Measurements from ENCODE around the gene PRDM12. TPM values are rescaled to one million over a fixed set of nuclear protein-coding genes. Genes with fewer than 3 reads are reported as not detected.

Gene PRDM12
- total RNA-seq, 1 donor from 2014 or later = not detected

DNA sequence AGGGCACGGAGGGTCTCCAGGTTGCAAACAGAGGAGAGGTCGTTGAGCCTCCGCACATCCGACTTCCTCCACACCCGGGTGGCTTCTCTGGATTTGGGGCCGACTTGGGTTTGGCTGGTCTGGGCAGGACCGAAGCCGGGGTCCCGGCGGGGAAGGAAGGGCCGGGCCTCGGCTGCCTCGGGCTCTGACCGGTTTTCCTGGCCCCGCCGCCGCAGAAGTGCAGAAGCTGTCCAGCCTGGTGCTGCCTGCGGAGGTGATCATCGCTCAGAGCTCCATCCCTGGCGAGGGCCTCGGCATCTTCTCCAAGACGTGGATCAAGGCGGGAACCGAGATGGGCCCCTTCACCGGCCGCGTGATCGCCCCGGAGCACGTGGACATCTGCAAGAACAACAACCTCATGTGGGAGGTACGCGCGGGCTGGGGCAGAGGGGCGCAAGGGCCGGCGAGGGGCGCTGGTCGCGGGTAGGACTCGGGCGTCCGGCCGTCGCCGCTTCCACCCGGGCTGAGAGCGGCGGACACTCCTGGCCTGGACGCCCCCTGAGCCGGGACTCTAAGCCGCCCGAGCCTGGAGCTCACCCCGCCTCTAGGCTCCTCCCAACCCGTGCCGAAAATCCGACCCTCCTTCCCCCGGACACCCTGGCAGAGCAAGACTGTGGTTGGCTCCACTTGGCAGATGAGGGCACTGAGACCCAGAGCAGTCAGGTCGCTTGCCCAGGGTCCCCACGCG lies 2.2 kb downstream of the PRDM12 start:
- H3K36me3 ChIP-seq = no peaks in the 10 kb centered on the region
- H3K27me3 ChIP-seq = peaks cover 30% of the 10 kb centered on the region
- TF ChIP-seq POLR2AphosphoS5 (IDR thresholded peaks at IDR 0.05; ENCODE audit: insufficient read depth in 1 of 2, low read depth in 1 of 2) = no peak
- intact Hi-C loops (cut with DNase I) = no loop called here
- H3K27ac ChIP-seq = no peak overlapping the region
- H3K4me3 ChIP-seq = no peak overlapping the region
- DNase-seq (ENCODE audit: extremely low spot score in 2 of 2) = no peak
- no peaks in the 10 kb centered on the region for H3K9me3 ChIP-seq
- peaks cover 53% of the 10 kb centered on the region for H3K4me1 ChIP-seq

- Histone ChIP-seq H3K4me1 (peaks cover 48% of the 10 kb centered on the region), H3K27ac (no peak overlapping the region), H3K9me3 (no peaks in the 10 kb centered on the region), H3K36me3 (no peaks in the 10 kb centered on the region), H3K4me3 (no peak overlapping the region), H3K27me3 (peaks cover 25% of the 10 kb centered on the region)
- intact Hi-C loops (cut with DNase I) = no loop called here
- TF ChIP-seq POLR2A (IDR thresholded peaks at IDR 0.05) = no peak
- TF ChIP-seq CTCF (IDR thresholded peaks at IDR 0.05) = no peak
- no peak for TF ChIP-seq POLR2AphosphoS5 (IDR thresholded peaks at IDR 0.05; ENCODE audit: insufficient read depth in 1 of 2, low read depth in 1 of 2)
- no peak for DNase-seq (ENCODE audit: extremely low spot score in 2 of 2)
Observed at GRCh38 chr9:130667120-130667435, 2.7 kb downstream of the PRDM12 start.

DNA sequence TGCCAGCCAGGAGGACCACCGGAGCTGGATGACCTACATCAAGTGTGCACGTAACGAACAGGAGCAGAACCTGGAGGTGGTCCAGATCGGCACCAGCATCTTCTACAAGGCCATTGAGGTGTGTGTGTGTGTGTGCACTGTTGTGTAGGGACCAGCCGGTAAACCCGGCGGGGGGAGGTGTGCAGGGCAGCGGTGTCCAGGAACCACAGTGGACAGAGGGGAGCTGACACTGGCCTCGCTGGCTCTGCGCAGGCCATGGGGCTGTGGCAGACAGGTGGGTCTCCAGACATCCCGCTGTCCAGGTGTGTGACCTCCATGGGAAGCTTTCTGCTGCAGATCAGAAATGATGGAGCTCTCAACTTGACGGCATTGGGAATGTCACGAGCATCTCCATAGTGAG lies 3.8 kb downstream of the PRDM12 start:
- peaks cover 37% of the 10 kb centered on the region for H3K4me1 ChIP-seq
- H3K27me3 ChIP-seq = peaks cover 14% of the 10 kb centered on the region
- no peak overlapping the region for H3K27ac ChIP-seq
- TF ChIP-seq POLR2A (IDR thresholded peaks at IDR 0.05) = no peak
- no peak for TF ChIP-seq CTCF (IDR thresholded peaks at IDR 0.05)
- no peak for TF ChIP-seq POLR2AphosphoS5 (IDR thresholded peaks at IDR 0.05; ENCODE audit: insufficient read depth in 1 of 2, low read depth in 1 of 2)
- DNase-seq (ENCODE audit: extremely low spot score in 2 of 2) = no peak
- H3K36me3 ChIP-seq = no peaks in the 10 kb centered on the region
- H3K9me3 ChIP-seq = no peaks in the 10 kb centered on the region
- intact Hi-C loops (cut with DNase I) = no loop called here
- H3K4me3 ChIP-seq = no peak overlapping the region

GRCh38 chr9:130668659-130669058 lies 4.3 kb downstream of the PRDM12 start:
- Histone ChIP-seq H3K9me3 (no peaks in the 10 kb centered on the region), H3K27me3 (peaks cover 13% of the 10 kb centered on the region), H3K36me3 (no peaks in the 10 kb centered on the region), H3K27ac (no peak overlapping the region), H3K4me3 (no peak overlapping the region), H3K4me1 (peaks cover 32% of the 10 kb centered on the region)
- no peak for DNase-seq (ENCODE audit: extremely low spot score in 2 of 2)
- intact Hi-C loops (cut with DNase I) = no loop called here
- TF ChIP-seq POLR2AphosphoS5 (IDR thresholded peaks at IDR 0.05; ENCODE audit: insufficient read depth in 1 of 2, low read depth in 1 of 2) (no peak), CTCF (IDR thresholded peaks at IDR 0.05) (no peak)

DNA sequence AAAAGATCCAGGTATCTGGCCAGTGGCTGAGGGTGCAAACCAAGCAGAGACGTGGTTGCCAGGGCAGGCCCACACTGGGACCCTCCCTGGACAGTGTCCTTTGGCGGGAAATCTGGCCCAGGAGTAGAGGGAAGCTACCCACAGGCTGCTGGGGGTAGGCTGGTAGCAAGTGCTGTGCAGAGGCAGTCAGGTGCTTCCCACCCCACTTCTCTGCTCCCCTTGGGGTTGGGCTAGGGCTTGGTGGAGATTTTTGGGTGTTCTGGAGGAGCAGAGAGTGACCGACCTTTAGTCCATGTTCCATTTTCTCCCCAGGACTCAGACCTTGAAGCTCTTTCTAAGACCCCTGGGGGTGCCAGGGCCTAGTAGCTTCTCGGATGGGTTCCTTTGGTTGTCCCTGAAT lies 5.6 kb downstream of the PRDM12 start:
- intact Hi-C loops (cut with DNase I) = no loop called here
- peaks cover 19% of the 10 kb centered on the region for H3K4me1 ChIP-seq
- peaks cover 5% of the 10 kb centered on the region for H3K27me3 ChIP-seq
- DNase-seq (ENCODE audit: extremely low spot score in 2 of 2) = no peak
- H3K36me3 ChIP-seq = no peaks in the 10 kb centered on the region
- no peak overlapping the region for H3K4me3 ChIP-seq
- H3K27ac ChIP-seq = no peak overlapping the region
- no peaks in the 10 kb centered on the region for H3K9me3 ChIP-seq
- TF ChIP-seq POLR2A (IDR thresholded peaks at IDR 0.05) = no peak
- no peak for TF ChIP-seq CTCF (IDR thresholded peaks at IDR 0.05)
- no peak for TF ChIP-seq POLR2AphosphoS5 (IDR thresholded peaks at IDR 0.05; ENCODE audit: insufficient read depth in 1 of 2, low read depth in 1 of 2)

Measured in vagina (tissue), 2 donors.